Measurements from ENCODE around the gene SPATA20.

Gene SPATA20

DNA sequence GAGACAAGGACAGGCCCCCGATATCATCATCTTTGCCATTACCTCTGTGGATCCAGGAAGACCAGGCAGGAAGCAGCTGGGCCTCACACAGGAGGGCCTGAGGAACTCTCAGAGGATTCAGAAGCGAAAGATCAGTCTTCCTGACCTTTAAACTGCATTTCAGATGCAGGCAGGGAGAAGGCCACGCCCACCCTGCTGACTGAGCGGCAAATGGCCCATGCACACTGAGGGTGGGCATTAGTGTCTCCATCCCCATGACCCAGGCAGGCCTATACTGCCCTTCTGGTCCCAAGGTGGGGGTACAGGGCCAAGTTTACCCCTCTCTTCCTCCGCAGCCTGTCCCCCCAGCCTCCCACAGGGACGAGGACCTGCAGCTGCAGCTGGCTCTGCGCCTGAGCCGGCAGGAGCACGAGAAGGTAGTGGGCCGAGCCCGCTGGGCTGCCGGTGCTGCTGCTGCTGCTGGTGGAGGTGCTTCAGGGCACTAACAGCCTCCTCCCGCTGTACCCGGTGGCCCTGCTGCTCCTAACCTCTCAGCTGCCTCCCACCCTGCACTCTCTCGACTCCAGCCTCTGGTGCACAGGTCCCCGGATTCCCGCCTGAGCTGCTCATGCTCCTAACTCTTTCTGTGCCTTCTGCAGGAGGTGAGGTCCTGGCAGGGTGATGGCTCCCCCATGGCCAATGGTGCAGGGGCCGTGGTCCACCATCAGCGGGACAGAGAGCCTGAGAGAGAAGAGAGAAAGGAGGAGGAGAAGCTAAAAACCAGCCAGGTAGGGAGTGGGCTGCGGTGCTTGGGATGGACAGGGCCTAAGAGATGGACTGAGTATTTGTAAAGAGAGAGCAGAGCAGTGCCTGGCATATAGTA lies 8.2 kb upstream of the SPATA20 start:
- no peak for DNase-seq (ENCODE audit: low read depth in 2 of 3, low spot score in 1 of 3)

DNA sequence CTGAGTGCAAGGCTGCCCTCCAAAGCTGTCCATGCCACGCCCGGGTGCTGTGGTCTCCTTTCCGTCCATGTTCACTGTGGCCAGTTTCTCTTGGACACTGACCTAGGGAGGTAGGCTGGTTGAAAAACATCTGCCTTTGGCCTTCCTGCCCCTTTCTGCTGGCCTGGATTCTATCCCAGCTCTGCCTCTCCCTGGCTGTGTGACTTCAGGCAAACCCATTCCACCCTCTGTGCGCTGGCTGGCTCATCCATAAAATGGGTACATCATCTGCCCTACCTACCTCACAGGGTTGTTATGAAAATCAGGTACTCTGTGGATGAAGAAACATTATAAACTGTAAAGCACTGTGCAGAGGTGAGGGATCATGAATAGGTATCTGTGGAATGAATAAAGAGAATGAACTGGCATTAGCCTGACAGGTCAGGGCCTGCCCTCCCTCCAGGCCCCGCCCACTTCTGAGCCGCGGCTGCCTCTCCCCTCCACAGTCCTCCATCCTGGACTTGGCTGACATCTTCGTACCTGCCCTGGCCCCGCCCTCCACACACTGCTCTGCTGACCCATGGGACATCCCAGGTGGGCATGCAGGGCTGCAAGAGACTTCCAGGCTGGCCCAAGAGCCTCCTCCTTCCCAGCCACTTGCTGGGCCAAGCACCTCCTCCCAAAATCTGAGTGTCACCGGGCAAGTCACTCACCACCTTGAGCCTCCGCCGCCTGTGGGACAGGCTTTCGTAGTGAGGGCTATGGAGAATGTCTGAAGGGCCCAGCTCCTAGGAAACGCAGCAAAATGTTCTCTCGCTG lies 7.0 kb upstream of the SPATA20 start:
- no peak for DNase-seq (ENCODE audit: low read depth in 2 of 3, low spot score in 1 of 3)

DNA sequence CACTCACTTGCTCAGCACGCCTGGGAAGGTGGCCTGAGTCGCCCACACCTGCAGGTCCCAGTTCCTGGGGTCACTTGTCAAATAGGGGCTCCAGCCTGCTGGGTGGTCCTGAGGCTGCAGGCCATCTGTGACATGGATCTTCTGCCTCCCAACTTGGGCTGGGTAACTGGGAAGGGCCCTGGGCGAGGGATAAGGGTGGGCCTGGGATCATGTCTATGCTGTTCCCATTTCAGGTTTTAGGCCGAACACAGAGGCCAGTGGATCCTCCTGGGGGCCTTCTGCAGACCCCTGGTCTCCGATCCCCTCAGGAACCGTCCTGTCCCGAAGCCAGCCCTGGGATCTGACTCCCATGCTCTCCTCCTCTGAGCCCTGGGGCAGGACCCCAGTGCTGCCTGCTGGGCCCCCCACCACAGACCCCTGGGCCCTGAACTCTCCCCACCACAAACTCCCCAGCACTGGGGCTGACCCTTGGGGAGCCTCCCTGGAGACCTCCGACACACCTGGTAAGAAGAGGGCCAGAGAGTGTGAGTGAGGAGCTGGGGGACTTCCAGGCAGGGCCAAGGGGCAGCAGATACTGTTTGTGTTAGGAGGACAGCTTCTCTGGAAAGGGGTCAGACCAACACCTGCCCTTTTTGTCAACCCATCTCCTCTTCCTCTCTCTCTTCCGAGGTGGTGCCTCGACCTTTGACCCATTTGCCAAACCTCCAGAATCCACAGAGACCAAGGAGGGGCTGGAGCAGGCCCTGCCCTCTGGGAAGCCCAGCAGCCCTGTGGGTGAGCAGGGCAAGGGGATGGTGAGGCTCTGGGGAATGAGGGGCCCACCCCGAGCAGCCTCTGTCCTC lies 6.2 kb upstream of the SPATA20 start:
- no peak for DNase-seq (ENCODE audit: low read depth in 2 of 3, low spot score in 1 of 3)

DNA sequence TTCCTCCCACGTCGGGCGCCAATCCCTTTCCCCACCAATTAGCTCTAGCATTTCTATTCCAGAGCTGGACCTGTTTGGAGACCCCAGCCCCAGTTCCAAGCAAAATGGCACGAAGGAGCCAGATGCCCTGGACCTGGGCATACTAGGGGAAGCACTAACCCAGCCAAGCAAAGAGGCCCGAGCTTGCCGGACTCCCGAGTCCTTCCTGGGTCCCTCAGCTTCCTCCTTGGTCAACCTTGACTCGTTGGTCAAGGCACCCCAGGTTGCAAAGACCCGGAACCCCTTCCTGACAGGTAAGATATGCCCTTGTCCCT lies 5.6 kb upstream of the SPATA20 start:
- no peak for DNase-seq (ENCODE audit: low read depth in 2 of 3, low spot score in 1 of 3)

DNA sequence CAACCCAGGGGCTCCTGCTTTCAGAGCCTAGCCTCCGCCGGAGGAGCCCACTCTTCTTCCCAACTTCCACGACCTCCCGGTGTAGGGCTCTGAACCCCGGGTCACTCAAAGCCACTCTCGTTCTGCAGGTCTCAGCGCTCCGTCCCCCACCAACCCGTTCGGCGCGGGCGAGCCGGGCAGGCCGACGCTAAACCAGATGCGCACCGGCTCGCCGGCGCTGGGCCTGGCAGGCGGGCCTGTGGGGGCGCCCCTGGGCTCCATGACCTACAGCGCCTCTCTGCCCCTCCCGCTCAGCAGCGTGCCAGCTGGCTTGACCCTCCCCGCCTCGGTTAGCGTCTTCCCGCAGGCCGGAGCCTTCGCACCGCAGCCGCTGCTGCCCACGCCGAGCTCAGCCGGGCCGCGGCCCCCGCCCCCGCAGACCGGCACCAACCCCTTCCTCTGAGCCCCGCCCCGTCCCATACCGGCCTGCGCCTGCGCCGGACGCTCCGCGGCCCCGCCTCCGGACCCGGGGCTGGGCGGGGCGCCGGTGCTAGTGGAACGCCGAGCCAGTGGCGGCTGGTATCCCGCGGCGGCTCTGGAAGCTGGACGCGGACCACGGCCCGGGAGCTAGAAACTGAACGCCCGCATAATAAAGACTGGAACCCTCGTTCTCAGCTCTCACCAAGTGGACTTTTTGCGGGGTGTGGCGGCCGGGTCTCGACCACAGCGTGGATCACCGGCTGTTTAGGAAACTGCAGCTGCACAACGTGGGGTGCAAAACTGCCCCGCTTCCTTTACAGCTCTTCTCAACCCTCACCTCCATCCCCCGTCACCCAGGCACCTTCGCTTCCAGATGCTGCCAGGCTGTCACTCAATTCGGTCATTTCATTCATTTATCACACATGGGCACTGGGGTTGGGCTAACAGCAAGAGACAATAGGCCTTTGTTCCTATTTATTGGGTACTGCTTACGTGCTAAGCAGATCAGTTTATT lies 5.0 kb upstream of the SPATA20 start:
- DNase-seq (ENCODE audit: low read depth in 2 of 3, low spot score in 1 of 3): peak; percentile 57 to 83 (median 72)

DNA sequence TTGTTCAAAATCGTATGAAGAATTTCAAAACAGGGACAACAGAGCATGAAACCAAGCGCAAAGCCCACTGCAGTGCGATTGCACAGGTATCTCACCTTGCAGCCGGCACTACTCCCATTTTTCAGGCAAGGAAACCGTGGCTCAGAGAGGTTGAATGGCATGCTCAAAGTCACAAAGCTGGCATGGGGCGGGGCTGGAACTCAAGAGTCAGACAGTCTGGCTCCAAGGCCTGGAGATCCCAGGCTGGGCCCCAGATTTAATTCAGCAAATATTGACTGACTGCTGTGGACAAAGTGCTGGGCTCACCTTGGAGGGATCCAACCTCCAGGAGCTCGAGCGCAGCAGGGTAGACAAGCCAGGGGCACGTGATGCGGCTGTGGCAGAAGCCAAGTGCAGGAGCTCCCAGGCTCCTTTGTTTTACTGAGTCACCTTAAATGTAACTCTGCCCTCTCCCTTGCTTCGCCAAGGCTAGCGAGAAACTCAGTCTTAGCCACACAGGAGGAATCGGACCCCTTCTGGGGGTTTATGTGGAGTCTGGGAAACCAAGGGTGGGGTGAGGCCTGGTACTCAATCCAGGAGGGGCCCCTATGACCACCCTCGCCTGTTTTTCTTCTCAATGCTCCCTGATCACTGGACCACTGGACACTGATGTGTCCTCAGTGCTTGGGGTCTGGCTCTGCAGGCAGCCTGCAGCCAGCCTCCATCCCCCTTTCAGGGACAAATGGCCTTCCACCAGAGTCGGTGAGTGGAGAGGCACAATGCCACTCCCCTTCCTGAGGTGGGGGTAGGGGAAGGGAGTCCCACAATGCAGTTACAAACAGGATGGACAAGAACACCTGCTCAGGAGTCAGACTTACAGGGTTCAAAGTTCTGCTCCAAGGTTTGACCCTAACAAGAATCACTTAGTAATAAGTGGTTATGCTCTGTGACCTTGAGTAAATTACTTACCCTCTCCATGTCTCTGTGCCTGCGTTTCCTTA lies 3.9 kb upstream of the SPATA20 start:
- DNase-seq (ENCODE audit: low read depth in 2 of 3, low spot score in 1 of 3): no peak

DNA sequence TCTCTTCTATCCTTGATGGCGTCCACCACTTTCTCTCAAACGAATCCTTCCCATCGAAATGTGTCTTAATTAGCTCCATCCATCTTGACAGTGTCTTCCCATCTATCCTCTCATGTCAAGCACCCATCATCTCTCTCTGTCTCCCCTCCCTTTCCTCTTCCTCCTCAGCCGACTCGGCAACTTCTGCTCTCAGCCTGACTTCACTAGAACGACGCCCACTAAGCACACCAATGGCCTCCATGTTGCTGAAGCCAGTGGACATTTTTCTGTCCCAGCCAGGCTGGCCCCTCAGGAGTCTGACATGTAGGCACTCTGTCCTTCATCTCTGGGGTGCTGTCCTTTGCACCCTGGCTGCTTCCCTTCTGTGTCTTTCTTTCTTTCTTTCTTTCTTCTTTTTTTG lies 2.5 kb upstream of the SPATA20 start:
- DNase-seq (ENCODE audit: low read depth in 2 of 3, low spot score in 1 of 3): no peak

DNA sequence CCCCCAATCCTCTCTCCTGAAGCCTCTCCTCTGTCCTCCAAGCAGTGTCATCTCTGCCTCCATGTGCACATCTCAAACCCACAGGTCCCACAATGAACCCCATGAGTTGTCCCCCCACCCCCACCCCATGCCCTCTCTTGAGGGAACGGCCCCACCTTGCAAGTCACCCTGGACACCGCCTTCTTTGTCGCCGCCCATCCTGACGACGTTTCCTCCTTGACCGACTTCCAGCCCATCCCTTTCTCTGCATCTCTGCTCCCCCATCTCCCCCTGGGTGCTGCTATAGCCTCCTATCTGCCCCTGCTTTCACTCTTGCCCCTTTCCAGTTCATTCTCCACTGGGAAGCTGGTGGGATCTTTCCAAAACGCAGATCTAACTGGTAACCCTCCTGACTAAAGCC lies 1.7 kb upstream of the SPATA20 start:
- DNase-seq (ENCODE audit: low read depth in 2 of 3, low spot score in 1 of 3): no peak

DNA sequence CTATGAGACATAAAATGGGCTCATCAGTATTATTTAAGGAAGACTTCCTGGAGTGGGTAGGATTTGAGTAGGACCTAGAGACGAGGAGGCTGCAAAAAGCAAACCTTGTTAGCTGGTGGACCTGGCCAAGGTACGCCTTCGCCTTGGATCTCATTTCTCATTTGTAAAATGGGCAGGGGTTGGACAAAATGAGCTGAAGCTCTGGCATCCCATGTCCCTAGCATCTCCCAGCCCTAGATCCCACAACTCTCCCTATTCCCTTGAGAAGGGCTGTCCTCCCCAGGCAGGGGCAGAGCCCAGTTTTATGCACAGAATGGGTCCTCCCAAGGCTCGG lies 306 bp upstream of the SPATA20 start:
- no peak for DNase-seq (ENCODE audit: low read depth in 2 of 3, low spot score in 1 of 3)

DNA sequence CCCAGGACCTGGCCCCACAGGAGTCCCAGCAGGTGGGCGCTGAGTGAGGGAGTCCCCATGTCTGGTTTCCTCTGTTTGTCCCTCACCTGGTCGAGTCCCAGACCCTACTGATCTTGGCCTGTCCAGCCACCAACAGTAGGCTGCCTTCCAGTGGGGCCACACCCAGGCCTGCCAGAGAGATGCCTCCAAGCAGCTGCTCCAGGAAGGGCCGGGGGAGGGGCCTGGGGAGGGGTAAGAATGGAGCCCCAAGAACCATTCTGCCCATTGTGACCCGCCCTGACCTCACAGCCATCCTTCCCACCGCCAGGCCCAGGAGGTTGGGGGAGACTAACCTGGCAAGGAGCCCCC lies 736 bp downstream of the SPATA20 start:
- no peak for DNase-seq (ENCODE audit: low read depth in 2 of 3, low spot score in 1 of 3)

DNA sequence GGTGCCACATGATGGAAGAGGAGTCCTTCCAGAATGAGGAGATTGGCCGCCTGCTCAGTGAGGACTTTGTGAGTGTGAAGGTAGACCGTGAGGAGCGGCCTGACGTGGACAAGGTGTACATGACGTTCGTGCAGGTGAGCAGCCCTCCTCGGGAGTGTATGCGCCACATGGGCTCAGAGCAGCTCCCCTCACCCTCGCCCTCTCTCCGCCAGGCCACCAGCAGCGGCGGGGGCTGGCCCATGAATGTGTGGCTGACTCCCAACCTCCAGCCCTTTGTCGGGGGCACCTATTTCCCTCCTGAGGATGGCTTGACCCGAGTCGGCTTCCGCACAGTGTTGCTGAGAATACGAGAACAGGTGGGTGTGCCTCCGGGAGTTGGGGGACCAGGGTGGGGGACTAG lies 1.9 kb downstream of the SPATA20 start:
- DNase-seq (ENCODE audit: low read depth in 2 of 3, low spot score in 1 of 3): no peak

DNA sequence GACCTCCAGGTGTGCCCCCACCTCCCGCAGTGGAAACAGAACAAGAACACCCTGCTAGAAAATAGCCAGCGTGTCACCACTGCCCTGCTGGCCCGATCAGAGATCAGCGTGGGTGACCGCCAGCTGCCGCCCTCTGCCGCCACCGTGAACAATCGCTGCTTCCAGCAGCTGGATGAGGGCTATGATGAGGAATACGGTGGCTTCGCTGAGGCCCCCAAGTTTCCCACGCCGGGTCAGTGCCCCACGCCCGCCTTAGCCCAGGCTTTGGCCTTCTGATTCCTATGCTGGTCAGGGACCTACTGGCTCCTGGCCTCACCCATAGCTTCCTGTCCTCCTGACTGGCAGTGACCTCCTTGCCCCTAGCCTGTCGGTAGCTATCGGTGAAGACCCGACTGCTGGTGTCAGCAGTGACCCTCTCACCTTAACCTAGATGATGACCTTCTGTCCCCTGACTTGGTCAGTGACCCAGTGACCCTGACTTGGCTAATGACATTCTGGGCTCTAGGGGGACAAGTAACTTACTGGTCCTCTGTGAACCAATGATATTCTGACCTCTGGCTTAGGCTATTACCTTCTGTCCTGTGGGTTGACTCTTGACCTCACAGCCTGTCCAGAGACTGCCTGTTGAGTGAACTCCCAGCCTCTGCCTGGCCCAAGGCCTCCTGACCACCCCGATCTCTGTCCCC lies 2.4 kb downstream of the SPATA20 start:
- no peak for DNase-seq (ENCODE audit: low read depth in 2 of 3, low spot score in 1 of 3)

DNA sequence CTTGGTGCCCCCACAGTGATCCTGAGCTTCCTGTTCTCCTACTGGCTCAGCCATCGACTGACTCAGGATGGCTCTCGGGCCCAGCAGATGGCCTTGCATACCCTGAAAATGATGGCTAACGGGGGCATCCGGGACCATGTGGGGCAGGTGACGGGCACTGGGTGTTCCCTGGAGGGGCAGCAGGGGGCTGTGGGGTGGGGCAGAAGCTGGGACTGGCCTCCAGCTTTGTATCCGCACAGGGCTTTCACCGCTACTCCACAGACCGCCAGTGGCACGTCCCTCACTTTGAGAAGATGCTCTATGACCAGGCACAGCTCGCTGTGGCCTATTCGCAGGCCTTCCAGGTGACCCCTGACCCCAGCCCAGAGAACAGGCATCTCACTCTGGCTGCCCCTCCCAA lies 3.0 kb downstream of the SPATA20 start:
- DNase-seq (ENCODE audit: low read depth in 2 of 3, low spot score in 1 of 3): no peak

DNA sequence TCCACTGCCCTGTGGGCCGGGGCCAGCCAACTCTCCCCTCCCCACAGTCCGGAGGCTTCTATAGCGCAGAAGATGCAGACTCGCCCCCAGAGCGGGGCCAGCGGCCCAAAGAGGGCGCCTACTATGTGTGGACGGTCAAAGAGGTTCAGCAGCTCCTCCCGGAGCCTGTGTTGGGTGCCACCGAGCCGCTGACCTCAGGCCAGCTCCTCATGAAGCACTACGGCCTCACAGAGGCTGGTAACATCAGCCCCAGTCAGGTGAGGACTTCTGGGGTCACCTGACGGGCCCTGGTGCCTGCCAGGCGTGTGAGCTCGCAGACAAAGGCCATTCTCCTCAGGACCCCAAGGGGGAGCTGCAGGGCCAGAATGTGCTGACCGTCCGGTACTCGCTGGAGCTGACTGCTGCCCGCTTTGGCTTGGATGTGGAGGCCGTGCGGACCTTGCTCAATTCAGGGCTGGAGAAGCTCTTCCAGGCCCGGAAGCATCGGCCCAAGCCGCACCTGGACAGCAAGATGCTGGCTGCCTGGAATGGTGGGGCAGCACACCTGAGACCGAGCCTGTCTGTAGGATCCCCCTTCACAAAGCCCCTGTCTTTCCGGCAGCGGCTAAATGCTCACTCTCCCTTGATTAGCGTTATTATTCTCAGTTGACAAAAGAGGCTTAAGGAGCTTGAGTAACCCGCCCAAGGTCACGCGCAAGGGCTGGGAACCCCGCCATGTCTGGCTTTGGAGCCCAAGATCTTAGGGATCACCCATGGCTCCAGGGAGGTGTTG lies 3.9 kb downstream of the SPATA20 start:
- no peak for DNase-seq (ENCODE audit: low read depth in 2 of 3, low spot score in 1 of 3)

DNA sequence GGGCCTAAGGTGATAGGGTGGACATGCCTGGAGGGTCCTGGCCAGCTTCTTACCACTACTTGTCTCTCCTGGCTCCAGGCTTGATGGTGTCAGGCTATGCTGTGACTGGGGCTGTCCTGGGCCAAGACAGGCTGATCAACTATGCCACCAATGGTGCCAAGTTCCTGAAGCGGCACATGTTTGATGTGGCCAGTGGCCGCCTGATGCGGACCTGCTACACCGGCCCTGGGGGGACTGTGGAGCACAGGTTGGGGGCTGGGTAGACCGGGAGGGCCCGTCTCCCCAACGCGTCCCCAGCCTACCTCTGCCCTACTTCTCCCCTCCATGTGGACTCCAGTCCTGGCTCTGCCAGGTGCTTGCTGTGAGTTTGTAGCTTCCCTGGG lies 4.5 kb downstream of the SPATA20 start:
- no peak for DNase-seq (ENCODE audit: low read depth in 2 of 3, low spot score in 1 of 3)

DNA sequence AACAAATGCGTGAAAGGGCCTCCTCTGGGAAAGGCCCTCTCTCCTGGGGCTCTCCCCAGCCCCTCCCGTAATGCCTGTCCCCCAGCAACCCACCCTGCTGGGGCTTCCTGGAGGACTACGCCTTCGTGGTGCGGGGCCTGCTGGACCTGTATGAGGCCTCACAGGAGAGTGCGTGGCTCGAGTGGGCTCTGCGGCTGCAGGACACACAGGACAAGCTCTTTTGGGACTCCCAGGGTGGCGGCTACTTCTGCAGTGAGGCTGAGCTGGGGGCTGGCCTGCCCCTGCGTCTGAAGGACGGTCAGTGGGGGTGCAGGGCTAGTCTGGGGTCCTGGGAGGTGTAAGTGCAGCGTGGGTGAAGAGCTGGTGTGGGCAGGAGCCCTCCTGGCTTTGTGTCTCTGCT lies 4.9 kb downstream of the SPATA20 start:
- DNase-seq (ENCODE audit: low read depth in 2 of 3, low spot score in 1 of 3): no peak

DNA sequence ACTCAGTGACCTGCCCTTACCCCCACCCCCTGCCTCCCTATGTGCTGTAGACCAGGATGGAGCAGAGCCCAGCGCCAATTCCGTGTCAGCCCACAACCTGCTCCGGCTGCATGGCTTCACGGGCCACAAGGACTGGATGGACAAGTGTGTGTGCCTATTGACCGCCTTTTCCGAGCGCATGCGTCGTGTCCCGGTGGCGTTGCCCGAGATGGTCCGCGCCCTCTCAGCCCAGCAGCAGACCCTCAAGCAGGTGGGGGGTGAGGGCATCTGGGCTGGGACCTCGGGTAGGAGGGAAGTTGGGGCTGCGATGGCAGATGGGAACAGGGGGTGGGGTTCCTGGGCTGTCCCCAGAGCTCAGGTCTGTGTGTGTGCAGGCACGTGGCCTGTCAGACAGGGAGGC lies 7.2 kb downstream of the SPATA20 start:
- DNase-seq (ENCODE audit: low read depth in 2 of 3, low spot score in 1 of 3): no peak

DNA sequence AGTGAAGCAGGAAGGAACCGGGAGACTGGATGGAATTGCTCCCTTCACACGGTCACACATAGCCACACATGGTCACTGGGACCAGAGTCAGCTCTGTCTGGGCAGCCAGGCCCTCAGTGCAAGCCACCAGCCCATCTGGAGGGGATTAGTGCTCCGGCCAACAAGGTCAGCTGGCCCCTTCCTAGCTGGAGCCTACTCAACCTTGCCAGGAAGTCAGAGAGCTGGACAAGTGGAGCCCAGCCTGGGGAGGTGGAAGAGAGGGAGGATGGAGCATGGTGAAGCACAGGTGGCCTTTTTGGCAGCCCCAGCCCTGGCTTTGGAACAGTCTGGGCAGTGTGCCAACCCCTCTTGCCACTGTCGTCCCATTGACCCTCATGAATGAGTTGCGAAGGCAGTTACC lies 9.8 kb downstream of the SPATA20 start:
- DNase-seq (ENCODE audit: low read depth in 2 of 3, low spot score in 1 of 3): no peak

Measured in stimulated activated CD4-positive, alpha-beta T cell treated with anti-CD3 and anti-CD28 coated beads, Interleukin-12 subunit alpha, Interleukin-12 subunit beta, amount 100 ng/mL, for 48 hours (primary cell).